Measurements from ENCODE around the gene KRTAP10-7. TPM values are rescaled to one million over a fixed set of nuclear protein-coding genes. Genes with fewer than 3 reads are reported as not detected.

The KRTAP10-7 gene
- total and polyA plus RNA-seq, 9 of the 15 experiments (the other 6 are each of a cell fraction or from before 2014, with no cell fraction given), result not detected

GRCh38 chr21:44590311-44590721 is 10.1 kb upstream of the KRTAP10-7 start:
- POLR2A ChIA-PET, result interaction anchor here (0.5 to 0.6 kb wide), 3 partner anchors 61 to 522 kb away, joined by 3 to 4 read pairs (median 3); no protein-coding TSS in a partner anchor
- WGBS (ENCODE audit: insufficient coverage, low coverage, missing lambda C conversion rate), result 3% methylated on average over 7 of the region's 10 CpGs
- Histone ChIP-seq H3K27ac (ENCODE audit: extremely low read depth, low read depth, low read length) (no peak overlapping the region), H3K79me2 (ENCODE audit: control insufficient read depth, insufficient read depth, low read length) (no peaks in the 10 kb centered on the region), H3K27me3 (ENCODE audit: control insufficient read depth in 2 of 2, insufficient read depth in 2 of 2, low read length in 2 of 2) (peaks cover 0 to 9% of the 10 kb centered on the region in 2 experiments; a peak in 1 of 5 replicates), H3K4me3 (no peak overlapping the region), H3K9me1 (ENCODE audit: control insufficient read depth, insufficient read depth, low read length) (no peaks in the 10 kb centered on the region), H2AFZ (ENCODE audit: low read depth, low read length) (no peak overlapping the region), H3K9ac (ENCODE audit: insufficient read depth in 1 of 2, low read depth in 2 of 2, low read length in 2 of 2) (peak overlapping the region in 1 of 2 experiments; percentile 68; a peak in 1 of 4 replicates), H3K9me3 (replicated peaks; ENCODE audit: control insufficient read depth, insufficient read depth, low read depth, low read length) (no peaks in the 10 kb centered on the region; the same call in 1 of the 2 replicates), H3K36me3 (ENCODE audit: control insufficient read depth, insufficient read depth, low read length) (no peaks in the 10 kb centered on the region), H4K20me1 (replicated peaks; ENCODE audit: control insufficient read depth, insufficient read depth, low read length) (no peaks in the 10 kb centered on the region), H3K4me1 (replicated peaks in 1 of 2; ENCODE audit: control insufficient read depth in 2 of 2, insufficient read depth in 2 of 2, low read length in 2 of 2) (peaks cover 22 to 37% of the 10 kb centered on the region in 2 experiments), H3K4me2 (ENCODE audit: insufficient read depth, low read length) (no peak overlapping the region)
- BruUV-seq (replicated peaks), result no TSS peak
- DNase-seq (ENCODE audit: extremely low read depth in 1 of 4, low spot score in 3 of 4) (no peak), FAIRE-seq (no peak), ATAC-seq (no peak)
- CTCF ChIA-PET (ENCODE audit: low intra/inter-chr PET ratio), result no interaction called here
- in situ Hi-C loops (cut with MboI) (no loop called here), intact Hi-C loops (cut with micrococcal nuclease) (no loop called here)
- TF ChIP-seq GABPB1 (CRISPR knock-in tag; IDR thresholded peaks at IDR 0.05), result no peak
- no peak for TF ChIP-seq MIER1 (IDR thresholded peaks at IDR 0.05; ENCODE audit: low read depth)
- TF ChIP-seq E4F1 (CRISPR knock-in tag; IDR thresholded peaks at IDR 0.05; ENCODE audit: borderline replicate concordance), result no peak
- no peak for TF ChIP-seq ZNF347 (CRISPR knock-in tag; IDR thresholded peaks at IDR 0.05; ENCODE audit: low read depth)
- no peak for TF ChIP-seq SMARCC2 (IDR thresholded peaks at IDR 0.05; ENCODE audit: low read depth)
- no peak for TF ChIP-seq TOE1 (IDR thresholded peaks at IDR 0.05; ENCODE audit: borderline replicate concordance)
- no peak for TF ChIP-seq TOE1 (CRISPR knock-in tag; IDR thresholded peaks at IDR 0.05; ENCODE audit: borderline replicate concordance, low read depth)
- no peak for TF ChIP-seq USF2 (CRISPR knock-in tag; IDR thresholded peaks at IDR 0.05)
- TF ChIP-seq JUN (IDR thresholded peaks at IDR 0.05; ENCODE audit: borderline replicate concordance, low read depth, low read length), result no peak
- TF ChIP-seq JUN (CRISPR knock-in tag; IDR thresholded peaks at IDR 0.05; ENCODE audit: borderline replicate concordance), result no peak
- TF ChIP-seq HDAC3 (IDR thresholded peaks at IDR 0.05; ENCODE audit: borderline replicate concordance, partially characterized antibody), result no peak
- no peak for TF ChIP-seq RBM25 (IDR thresholded peaks at IDR 0.05; ENCODE audit: low read depth, low read length, severe bottlenecking)
- no peak for TF ChIP-seq ZNF431 (CRISPR knock-in tag; IDR thresholded peaks at IDR 0.05)
- TF ChIP-seq SP2 (IDR thresholded peaks at IDR 0.05; ENCODE audit: extremely low read depth, low read depth, low read length, poor library complexity, severe bottlenecking), result no peak
- no peak for TF ChIP-seq CTCFL (IDR thresholded peaks at IDR 0.05; ENCODE audit: borderline replicate concordance, insufficient read depth, low read depth, low read length, poor library complexity, severe bottlenecking)
- TF ChIP-seq HDGF (IDR thresholded peaks at IDR 0.05), result no peak
